Measurements from ENCODE around the gene AMBRA1. TPM values are rescaled to one million over a fixed set of nuclear protein-coding genes. Genes with fewer than 3 reads are reported as not detected.
"Not testable (repeated sequence)": the region's sequence is repeated elsewhere in the genome, so short reads cannot be mapped to it uniquely, and the experiment has no call there.

Gene AMBRA1
- total RNA-seq, 6 experiments from 2014 or later, result 23.2 to 25.9 (median 24.4) TPM

- Mint-ChIP-seq H3K4me3 (no peak overlapping the region), H3K27ac (no peak overlapping the region), H3K9me3 (no peaks in the 10 kb centered on the region), H3K4me1 (ENCODE audit: low read depth) (peaks cover 61% of the 10 kb centered on the region), H3K36me3 (ENCODE audit: low read depth) (peaks cover 4% of the 10 kb centered on the region; the same call in 1 of the 2 replicates), H3K27me3 (ENCODE audit: insufficient read depth) (no peaks in the 10 kb centered on the region)
- TF ChIP-seq CTCF (IDR thresholded peaks at IDR 0.05), result no peak
- no peak for DNase-seq
Measured at GRCh38 chr11:46519351-46519750, 74.5 kb downstream of the AMBRA1 start.

GRCh38 chr11:46518928-46519327 lies 74.9 kb downstream of the AMBRA1 start:
- not testable (repeated sequence) for H3K27me3 Mint-ChIP-seq (ENCODE audit: insufficient read depth); H3K9me3 Mint-ChIP-seq; H3K27ac Mint-ChIP-seq; H3K4me3 Mint-ChIP-seq; DNase-seq; H3K36me3 Mint-ChIP-seq (ENCODE audit: low read depth)
- H3K4me1 Mint-ChIP-seq (ENCODE audit: low read depth), result peaks cover 65% of the 10 kb centered on the region

GRCh38 chr11:46514370-46514769 lies 79.5 kb downstream of the AMBRA1 start:
- DNase-seq, result no peak
- TF ChIP-seq CTCF (IDR thresholded peaks at IDR 0.05), result no peak
- Mint-ChIP-seq H3K9me3 (no peaks in the 10 kb centered on the region), H3K27me3 (ENCODE audit: insufficient read depth) (no peaks in the 10 kb centered on the region), H3K27ac (peak overlapping the region; percentile 19), H3K36me3 (ENCODE audit: low read depth) (peaks cover 4% of the 10 kb centered on the region; the same call in 1 of the 2 replicates), H3K4me1 (ENCODE audit: low read depth) (peaks cover 28% of the 10 kb centered on the region), H3K4me3 (no peak overlapping the region)

GRCh38 chr11:46513934-46514342 lies 79.9 kb downstream of the AMBRA1 start:
- no peak for TF ChIP-seq CTCF (IDR thresholded peaks at IDR 0.05)
- peak overlapping the region; percentile 19 for H3K27ac Mint-ChIP-seq
- no peaks in the 10 kb centered on the region for H3K27me3 Mint-ChIP-seq (ENCODE audit: insufficient read depth)
- peaks cover 24% of the 10 kb centered on the region for H3K4me1 Mint-ChIP-seq (ENCODE audit: low read depth)
- H3K9me3 Mint-ChIP-seq, result no peaks in the 10 kb centered on the region
- H3K36me3 Mint-ChIP-seq (ENCODE audit: low read depth), result peaks cover 4% of the 10 kb centered on the region; the same call in 1 of the 2 replicates
- DNase-seq, result no peak
- no peak overlapping the region for H3K4me3 Mint-ChIP-seq

GRCh38 chr11:46512261-46512881 lies 81.5 kb downstream of the AMBRA1 start:
- DNase-seq, result no peak
- H3K9me3 Mint-ChIP-seq, result no peaks in the 10 kb centered on the region
- no peak overlapping the region for H3K27ac Mint-ChIP-seq
- H3K36me3 Mint-ChIP-seq (ENCODE audit: low read depth), result peaks cover 14% of the 10 kb centered on the region
- H3K4me1 Mint-ChIP-seq (ENCODE audit: low read depth), result peaks cover 20% of the 10 kb centered on the region
- H3K27me3 Mint-ChIP-seq (ENCODE audit: insufficient read depth), result no peaks in the 10 kb centered on the region; the same call in 1 of the 2 replicates
- no peak for TF ChIP-seq CTCF (IDR thresholded peaks at IDR 0.05)
- H3K4me3 Mint-ChIP-seq, result no peak overlapping the region

GRCh38 chr11:46511342-46511741 lies 82.5 kb downstream of the AMBRA1 start:
- no peak for DNase-seq
- no peak overlapping the region for H3K4me3 Mint-ChIP-seq
- H3K4me1 Mint-ChIP-seq (ENCODE audit: low read depth), result peaks cover 15% of the 10 kb centered on the region
- no peaks in the 10 kb centered on the region; the same call in 1 of the 2 replicates for H3K27me3 Mint-ChIP-seq (ENCODE audit: insufficient read depth)
- H3K9me3 Mint-ChIP-seq, result no peaks in the 10 kb centered on the region
- H3K27ac Mint-ChIP-seq, result peak overlapping the region; percentile 18; the same call in 1 of the 2 replicates
- H3K36me3 Mint-ChIP-seq (ENCODE audit: low read depth), result peaks cover 14% of the 10 kb centered on the region
- no peak for TF ChIP-seq CTCF (IDR thresholded peaks at IDR 0.05)

Measured in HFFc6 (cell line).